SH-SY5Y (cell line): Measurements from ENCODE around the gene VLDLR.

ENCODE experiments used
- GATA2 ChIP-seq: IDR thresholded peaks from 2 replicates; pipeline ENCODE4 v1.6.1; 2011; ENCODE audit warnings: mild to moderate bottlenecking, low read depth, low read length
- GATA3 ChIP-seq: IDR thresholded peaks from 2 replicates; pipeline ENCODE4 v1.6.1; 2011; ENCODE audit warnings: low read depth, mild to moderate bottlenecking, low read length, moderate library complexity

- TF ChIP-seq GATA2 (no peak), GATA3 (no peak)
Observed at GRCh38 chr9:2574203-2574602, 47.4 kb upstream of the VLDLR start.
